Measurements from ENCODE around the gene KRTAP10-3. TPM values are rescaled to one million over a fixed set of nuclear protein-coding genes. Genes with fewer than 3 reads are reported as not detected.

Gene KRTAP10-3
- total RNA-seq, 1 donor from 2014 or later: not detected

- Histone ChIP-seq H3K4me3 (ENCODE audit: low read depth, low read length) (no peak overlapping the region), H3K27me3 (ENCODE audit: control insufficient read depth, insufficient read depth, low read length) (no peaks in the 10 kb centered on the region), H3K36me3 (ENCODE audit: control insufficient read depth, insufficient read depth, low read length) (no peaks in the 10 kb centered on the region)
- no peak for TF ChIP-seq CTCF (IDR thresholded peaks at IDR 0.05; ENCODE audit: insufficient read depth, low read length, severe bottlenecking)
- DNase-seq (ENCODE audit: low read depth) (no peak), FAIRE-seq (peak; percentile 76)
Measured at GRCh38 chr21:44530221-44530902, 28.2 kb downstream of the KRTAP10-3 start.

- H3K36me3 ChIP-seq (ENCODE audit: control insufficient read depth, insufficient read depth, low read length): no peaks in the 10 kb centered on the region
- DNase-seq (ENCODE audit: low read depth): no peak
- no peak for TF ChIP-seq CTCF (IDR thresholded peaks at IDR 0.05; ENCODE audit: insufficient read depth, low read length, severe bottlenecking)
- H3K27me3 ChIP-seq (ENCODE audit: control insufficient read depth, insufficient read depth, low read length): no peaks in the 10 kb centered on the region
- no peak overlapping the region for H3K4me3 ChIP-seq (ENCODE audit: low read depth, low read length)
- FAIRE-seq: no peak
Measured at GRCh38 chr21:44529503-44530125, 29.0 kb downstream of the KRTAP10-3 start.

GRCh38 chr21:44529011-44529421, 29.6 kb downstream of the KRTAP10-3 start:
- Histone ChIP-seq H3K27me3 (ENCODE audit: control insufficient read depth, insufficient read depth, low read length) (no peaks in the 10 kb centered on the region), H3K4me3 (ENCODE audit: low read depth, low read length) (no peak overlapping the region), H3K36me3 (ENCODE audit: control insufficient read depth, insufficient read depth, low read length) (no peaks in the 10 kb centered on the region)
- FAIRE-seq: no peak
- DNase-seq (ENCODE audit: low read depth): no peak
- TF ChIP-seq CTCF (IDR thresholded peaks at IDR 0.05; ENCODE audit: insufficient read depth, low read length, severe bottlenecking): no peak

- no peak for DNase-seq (ENCODE audit: low read depth)
- FAIRE-seq: no peak
- TF ChIP-seq CTCF (IDR thresholded peaks at IDR 0.05; ENCODE audit: insufficient read depth, low read length, severe bottlenecking): no peak
Measured at GRCh38 chr21:44528634-44528995, 30.0 kb downstream of the KRTAP10-3 start.

GRCh38 chr21:44527983-44528633, 30.5 kb downstream of the KRTAP10-3 start:
- DNase-seq (ENCODE audit: low read depth) (no peak), FAIRE-seq (peak; percentile 28)
- Histone ChIP-seq H3K27me3 (ENCODE audit: control insufficient read depth, insufficient read depth, low read length) (no peaks in the 10 kb centered on the region), H3K36me3 (ENCODE audit: control insufficient read depth, insufficient read depth, low read length) (no peaks in the 10 kb centered on the region), H3K4me3 (ENCODE audit: low read depth, low read length) (no peak overlapping the region)
- no peak for TF ChIP-seq CTCF (IDR thresholded peaks at IDR 0.05; ENCODE audit: insufficient read depth, low read length, severe bottlenecking)

More at GRCh38 chr21:44528634-44528995, 30.0 kb downstream of the KRTAP10-3 start:
- Histone ChIP-seq H3K4me3 (ENCODE audit: low read depth, low read length) (no peak overlapping the region), H3K27me3 (ENCODE audit: control insufficient read depth, insufficient read depth, low read length) (no peaks in the 10 kb centered on the region), H3K36me3 (ENCODE audit: control insufficient read depth, insufficient read depth, low read length) (no peaks in the 10 kb centered on the region)
